HG03439 (cell line): ENCODE measurements around the gene RARB.

ENCODE experiments used
- ATAC-seq: cut with Tn5 transposase; IDR thresholded peaks from one replicate; pipeline ENCODE4 v1.9.1; 2021; ENCODE audit warnings: mild to moderate bottlenecking, moderate library complexity; ENCODE audit not compliant: unreplicated experiment

The RARB gene

GRCh38 chr3:25469558-25469957 lies 41.5 kb downstream of the RARB start:
- ATAC-seq = no peak

GRCh38 chr3:25471081-25471768 lies 43.2 kb downstream of the RARB start:
- no peak for ATAC-seq

- ATAC-seq = no peak
Observed at GRCh38 chr3:25472153-25472552, 44.1 kb downstream of the RARB start.

- no peak for ATAC-seq
Observed at GRCh38 chr3:25472731-25473130, 44.7 kb downstream of the RARB start.

GRCh38 chr3:25473246-25473645 lies 45.2 kb downstream of the RARB start:
- no peak for ATAC-seq

GRCh38 chr3:25474052-25474451 lies 46.0 kb downstream of the RARB start:
- ATAC-seq = no peak

GRCh38 chr3:25476639-25477038 lies 48.6 kb downstream of the RARB start:
- no peak for ATAC-seq

GRCh38 chr3:25478211-25478757 lies 50.2 kb downstream of the RARB start:
- no peak for ATAC-seq

GRCh38 chr3:25478964-25479726 lies 51.1 kb downstream of the RARB start:
- ATAC-seq = no peak

- no peak for ATAC-seq
Observed at GRCh38 chr3:25479727-25480010, 51.6 kb downstream of the RARB start.

- ATAC-seq = no peak
Observed at GRCh38 chr3:25480811-25481210, 52.7 kb downstream of the RARB start.

GRCh38 chr3:25481386-25481785 lies 53.3 kb downstream of the RARB start:
- ATAC-seq = no peak

GRCh38 chr3:25483456-25483855 lies 55.4 kb downstream of the RARB start:
- no peak for ATAC-seq

GRCh38 chr3:25485673-25486072 lies 57.6 kb downstream of the RARB start:
- ATAC-seq = no peak

- ATAC-seq = no peak
Observed at GRCh38 chr3:25486932-25487331, 58.9 kb downstream of the RARB start.

- ATAC-seq = no peak
Observed at GRCh38 chr3:25489858-25490593, 62.0 kb downstream of the RARB start.

- ATAC-seq = no peak
Observed at GRCh38 chr3:25493246-25493645, 65.2 kb downstream of the RARB start.

- ATAC-seq = no peak
Observed at GRCh38 chr3:25493786-25494185, 65.7 kb downstream of the RARB start.

- no peak for ATAC-seq
Observed at GRCh38 chr3:25495304-25495703, 67.2 kb downstream of the RARB start.

- no peak for ATAC-seq
Observed at GRCh38 chr3:25495726-25496253, 67.7 kb downstream of the RARB start.

- ATAC-seq = no peak
Observed at GRCh38 chr3:25497096-25497495, 69.0 kb downstream of the RARB start.
